Prostate gland (tissue), 2 donors: ENCODE measurements around the gene PGAM1. TPM values are rescaled to one million over a fixed set of nuclear protein-coding genes. Genes with fewer than 3 reads are reported as not detected.
"Not testable (repeated sequence)": the region's sequence is repeated elsewhere in the genome, so short reads cannot be mapped to it uniquely, and the experiment has no call there.

Source experiments
- DNase-seq: peaks from one replicate; pipeline ENCODE4 v3.0.0-alpha.2; 2019; ENCODE audit warnings: low spot score
- H3K27ac ChIP-seq, 2 donors: fragments of 200-600 bp; sonication (generic); 2 replicates each; pipeline ENCODE4 v1.5.1; 2017 to 2019
- H3K27me3 ChIP-seq: fragments of 200-600 bp; sonication (generic); replicated peaks from 2 replicates; pipeline ENCODE4 v1.5.1; 2019; ENCODE audit not compliant: insufficient read depth
- H3K36me3 ChIP-seq, 2 donors: fragments of 200-600 bp; sonication (generic); 1 replicate in 1 of 2; 2 replicates in 1 of 2; pipeline versions ENCODE4 v1.5.1 to v1.8.1; 2017 to 2019
- H3K4me1 ChIP-seq: fragments of 200-600 bp; sonication (generic); replicated peaks from 2 replicates; pipeline ENCODE4 v1.5.1; 2019
- H3K4me3 ChIP-seq, 2 donors: fragments of 200-600 bp; sonication (generic); 2 replicates each; pipeline ENCODE4 v1.5.1; 2017 to 2019
- H3K9me3 ChIP-seq: fragments of 200-600 bp; sonication (generic); 2 replicates; pipeline ENCODE4 v1.5.1; 2017
- CTCF ChIP-seq, 4 experiments: fragments of 200-600 bp in 2 of 4; fragments of 450-650 bp in 2 of 4; sonication (generic) in 2 of 4; IDR thresholded peaks; 1 replicate in 3 of 4; 2 replicates in 1 of 4; pipeline ENCODE4 v1.5.1; 2016 to 2019; ENCODE audit warnings: antibody characterized with exemption in 4 of 4, mild to moderate bottlenecking in 2 of 4, moderate library complexity in 2 of 4
- POLR2A ChIP-seq: fragments of 450-650 bp; IDR thresholded peaks from one replicate; pipeline ENCODE4 v1.6.1; 2016; ENCODE audit warnings: antibody characterized with exemption, mild to moderate bottlenecking
- POLR2AphosphoS5 ChIP-seq: sonication (generic); formaldehyde crosslinking; IDR thresholded peaks from one replicate; pipeline ENCODE4 v1.6.1; 2017; ENCODE audit warnings: antibody characterized with exemption
- WGBS: methylation state at CpG from one replicate; pipeline ENCODE4 v1.1.5; 2018; 5-methylcytosine and 5-hydroxymethylcytosine counted together
- intact Hi-C: fragments of 100-400 bp; cut with DNase I; formaldehyde crosslinking; loops from one replicate; pipeline ENCODE4 v1.14.2; 2022
- small RNA-seq, 2 donors: library from RNA; depleted of rRNA; stranded (forward); fragments of <200 nt; gene quantifications; one replicate each; pipeline ENCODE3, GENCODE V24; 2016
- total RNA-seq, 2 donors: library from RNA; depleted of rRNA; stranded (reverse); fragments of >200 nt; gene quantifications; one replicate each; pipeline ENCODE4 v1.1.0, GENCODE V29; 2016

The PGAM1 gene
- total RNA-seq, 2 donors from 2014 or later: 198 to 277 TPM

GRCh38 chr10:97475936-97476594 is 50.1 kb downstream of the PGAM1 start:
- intact Hi-C loops: no loop called here
- WGBS: 54% methylated on average over 2 of the region's 2 CpGs
- H3K4me1 ChIP-seq: no peaks in the 10 kb centered on the region
- peaks cover 0 to 13% of the 10 kb centered on the region in 2 donors for H3K36me3 ChIP-seq
- H3K9me3 ChIP-seq: no peaks in the 10 kb centered on the region
- DNase-seq: no peak
- TF ChIP-seq POLR2A (no peak), CTCF (IDR thresholded peaks at IDR 0.05) (no peak), POLR2AphosphoS5 (no peak)
- no peaks in the 10 kb centered on the region for H3K27me3 ChIP-seq
- H3K27ac ChIP-seq: no peak overlapping the region
- no peak overlapping the region for H3K4me3 ChIP-seq

GRCh38 chr10:97479410-97479809 is 53.4 kb downstream of the PGAM1 start:
- H3K27me3 ChIP-seq, H3K9me3 ChIP-seq, H3K27ac ChIP-seq, H3K4me3 ChIP-seq, H3K4me1 ChIP-seq, intact Hi-C loops, DNase-seq: not testable (repeated sequence)
- H3K36me3 ChIP-seq: peaks cover 0 to 13% of the 10 kb centered on the region in 2 donors
- WGBS: 72% methylated on average over 4 of the region's 4 CpGs

DNA sequence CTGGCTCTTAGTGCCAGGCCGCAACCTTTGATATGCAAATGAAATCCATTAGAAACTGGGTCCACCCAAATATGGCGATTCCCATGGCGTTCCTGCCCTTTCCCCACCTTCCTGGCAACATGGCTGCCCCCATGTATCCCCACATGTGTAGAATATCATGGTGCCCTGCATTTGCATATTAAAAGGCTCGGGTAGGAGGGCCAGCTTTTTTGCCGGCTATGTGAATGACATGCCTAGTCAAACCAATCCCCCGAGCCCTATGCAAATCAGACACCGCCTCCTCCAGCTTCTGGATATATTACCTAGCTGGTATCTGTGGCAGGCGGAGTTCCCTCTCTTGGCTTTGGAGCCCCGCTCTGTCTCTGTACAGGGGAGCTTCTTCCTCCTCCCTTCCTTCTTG is 53.9 kb downstream of the PGAM1 start:
- intact Hi-C loops: no loop called here
- Histone ChIP-seq H3K4me3 (no peak overlapping the region), H3K27me3 (no peaks in the 10 kb centered on the region), H3K36me3 (peaks cover 0 to 13% of the 10 kb centered on the region in 2 donors), H3K27ac (no peak overlapping the region), H3K4me1 (no peaks in the 10 kb centered on the region), H3K9me3 (no peaks in the 10 kb centered on the region)
- TF ChIP-seq POLR2AphosphoS5 (no peak), POLR2A (no peak), CTCF (IDR thresholded peaks at IDR 0.05) (no peak)
- DNase-seq: no peak
- WGBS: 87% methylated on average over 9 of the region's 9 CpGs

DNA sequence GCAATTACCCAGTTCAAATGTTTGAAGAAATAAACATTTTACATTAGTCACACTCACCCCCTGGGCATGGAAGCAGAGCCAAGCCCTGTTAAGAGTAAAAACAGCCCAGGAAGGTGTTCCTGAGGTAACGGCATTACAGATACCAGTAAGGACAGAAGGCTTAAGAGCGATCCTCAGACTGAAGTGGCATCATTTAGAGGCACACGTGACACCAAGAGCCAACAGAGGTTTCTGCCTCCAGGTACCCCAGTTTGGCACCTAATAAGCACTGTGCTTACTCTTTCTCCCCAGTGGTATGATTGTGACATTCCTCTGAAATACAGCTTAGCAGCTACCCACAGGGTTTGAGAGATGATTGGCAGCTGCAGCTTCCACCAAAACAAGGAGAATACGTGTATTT is 55.1 kb downstream of the PGAM1 start:
- no peaks in the 10 kb centered on the region for H3K9me3 ChIP-seq
- H3K36me3 ChIP-seq: peaks cover 0 to 13% of the 10 kb centered on the region in 2 donors
- no peak for DNase-seq
- no peak overlapping the region for H3K27ac ChIP-seq
- H3K27me3 ChIP-seq: no peaks in the 10 kb centered on the region
- no peak for TF ChIP-seq POLR2A
- no peak for TF ChIP-seq POLR2AphosphoS5
- TF ChIP-seq CTCF (IDR thresholded peaks at IDR 0.05): no peak
- H3K4me1 ChIP-seq: no peaks in the 10 kb centered on the region
- intact Hi-C loops: no loop called here
- 86% methylated on average over 4 of the region's 4 CpGs for WGBS
- no peak overlapping the region for H3K4me3 ChIP-seq

DNA sequence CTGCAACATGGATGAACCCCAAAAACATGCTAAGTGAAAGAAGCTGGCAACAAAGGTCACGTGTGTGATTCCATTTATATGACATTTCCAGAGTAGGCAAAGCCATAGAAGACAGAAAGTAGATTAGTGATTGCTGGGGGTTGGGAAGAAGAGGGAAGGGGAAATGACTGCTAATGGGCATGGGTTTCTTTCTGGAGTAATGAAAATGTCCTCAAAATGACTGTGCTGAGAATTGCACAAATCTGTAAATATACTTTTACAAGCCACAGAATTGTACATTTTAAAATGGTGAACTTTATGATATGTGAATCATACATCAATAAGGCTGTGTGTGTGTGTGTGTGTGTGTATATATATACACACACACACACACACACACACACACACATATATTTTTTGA is 56.4 kb downstream of the PGAM1 start:
- H3K27ac ChIP-seq: no peak overlapping the region
- WGBS: 91% methylated on average over 1 of the region's 1 CpG
- intact Hi-C loops: no loop called here
- DNase-seq: no peak
- no peaks in the 10 kb centered on the region for H3K9me3 ChIP-seq
- H3K4me1 ChIP-seq: no peaks in the 10 kb centered on the region
- H3K4me3 ChIP-seq: no peak overlapping the region
- H3K36me3 ChIP-seq: peaks cover 0 to 5% of the 10 kb centered on the region in 2 donors
- no peak for TF ChIP-seq POLR2A
- no peak for TF ChIP-seq CTCF (IDR thresholded peaks at IDR 0.05)
- TF ChIP-seq POLR2AphosphoS5: no peak
- no peaks in the 10 kb centered on the region for H3K27me3 ChIP-seq

Small RNA genes within 50 kb of the gene (small RNA-seq; reads per million reads assigned to genes)
- 0 reads per million in 2 donors for gene RF00019

Other genes with a start within 250 kb of the PGAM1 start
- under 1 TPM; 0.59 to 0.91 TPM for gene SLIT1, start 240.2 kb upstream of the PGAM1 start, total RNA-seq
- 10 to 100 TPM; 10.4 to 37.1 TPM for gene ARHGAP19, start 133.6 kb upstream of the PGAM1 start, total RNA-seq
- 10 to 100 TPM; 18.0 to 20.1 TPM for gene FRAT1, start 106.9 kb upstream of the PGAM1 start, total RNA-seq
- 10 to 100 TPM; 43.0 to 45.3 TPM for gene FRAT2, start 91.5 kb upstream of the PGAM1 start, total RNA-seq
- gene RRP12, start 24.9 kb upstream of the PGAM1 start, total RNA-seq: 10 to 100 TPM; 14.9 to 38.6 TPM
- gene EXOSC1, start 19.8 kb downstream of the PGAM1 start, total RNA-seq: 10 to 100 TPM; 21.8 to 30.8 TPM
- 10 to 100 TPM; 30.8 to 42.4 TPM for gene ZDHHC16, start 20.0 kb downstream of the PGAM1 start, total RNA-seq
- gene MMS19, start 72.2 kb downstream of the PGAM1 start, total RNA-seq: 100 to 1,000 TPM in 1 of 2 donors, 10 to 100 TPM in 1; 41.5 to 207 TPM
- 10 to 100 TPM; 10.0 to 93.8 TPM for gene UBTD1, start 72.7 kb downstream of the PGAM1 start, total RNA-seq
- gene ANKRD2, start 146.6 kb downstream of the PGAM1 start, total RNA-seq: 10 to 100 TPM in 1 of 2 donors, not detected in 1; 13.9 TPM
- gene HOGA1, start 158.2 kb downstream of the PGAM1 start, total RNA-seq: 1 to 10 TPM; 1.0 to 2.7 TPM
- 10 to 100 TPM in 1 of 2 donors, not detected in 1; 14.0 TPM for gene C10orf62, start 163.5 kb downstream of the PGAM1 start, total RNA-seq
- 1 to 10 TPM; 4.7 to 5.5 TPM for gene MORN4, start 207.3 kb downstream of the PGAM1 start, total RNA-seq
- gene PI4K2A, start 214.5 kb downstream of the PGAM1 start, total RNA-seq: 10 to 100 TPM; 12.3 to 26.2 TPM